Stimulated activated CD4-positive, alpha-beta T cell treated with anti-CD3 and anti-CD28 coated beads, Interleukin-4, amount 100 ng/mL, for 1 hour (primary cell): Measurements from ENCODE around the gene TFAM.

Experiments used
- DNase-seq: peaks from one replicate; pipeline ENCODE4 v3.0.0-alpha.2; 2020

Gene TFAM

GRCh38 chr10:58436071-58436470 lies 50.9 kb downstream of the TFAM start:
- DNase-seq: no peak

- no peak for DNase-seq
Observed at GRCh38 chr10:58438340-58438871, 53.2 kb downstream of the TFAM start.

GRCh38 chr10:58438986-58439385 lies 53.8 kb downstream of the TFAM start:
- no peak for DNase-seq

- DNase-seq: no peak
Observed at GRCh38 chr10:58439632-58440364, 54.6 kb downstream of the TFAM start.

- no peak for DNase-seq
Observed at GRCh38 chr10:58440484-58440883, 55.3 kb downstream of the TFAM start.

- DNase-seq: no peak
Observed at GRCh38 chr10:58444321-58444720, 59.1 kb downstream of the TFAM start.

- no peak for DNase-seq
Observed at GRCh38 chr10:58444876-58445275, 59.7 kb downstream of the TFAM start.

- DNase-seq: no peak
Observed at GRCh38 chr10:58448121-58448935, 63.1 kb downstream of the TFAM start.
